Nephron progenitor cell (in vitro differentiated cells): Measurements from ENCODE around the gene PGGHG.

Experiments
- DNase-seq: peaks from one replicate; pipeline ENCODE4 v3.0.0; 2021
- H3K27ac Mint-ChIP-seq: 2 replicates; pipeline ENCODE4 v1.8.0; 2021; ENCODE audit warnings: mild to moderate bottlenecking, moderate library complexity, mixed read lengths
- H3K27me3 Mint-ChIP-seq: 2 replicates; pipeline ENCODE4 v1.8.0; 2021; ENCODE audit warnings: mild to moderate bottlenecking, low read depth, mixed read lengths; ENCODE audit not compliant: poor library complexity
- H3K36me3 Mint-ChIP-seq: 2 replicates; pipeline ENCODE4 v1.8.0; 2021; ENCODE audit warnings: low read depth, mixed read lengths
- H3K4me1 Mint-ChIP-seq: 2 replicates; pipeline ENCODE4 v1.8.0; 2021; ENCODE audit warnings: mixed read lengths
- H3K4me3 Mint-ChIP-seq: 2 replicates; pipeline ENCODE4 v1.8.0; 2021; ENCODE audit warnings: mild to moderate bottlenecking, moderate library complexity, mixed read lengths
- H3K9me3 Mint-ChIP-seq: 2 replicates; pipeline ENCODE4 v1.8.0; 2021; ENCODE audit warnings: mild to moderate bottlenecking, moderate library complexity, mixed read lengths
- CTCF ChIP-seq: fragments of 200-600 bp; sonication (generic); IDR thresholded peaks from 2 replicates; pipeline ENCODE4 v1.5.0; 2021; ENCODE audit warnings: antibody characterized with exemption

Gene PGGHG

GRCh38 chr11:334264-334994, 45.5 kb downstream of the PGGHG start:
- TF ChIP-seq CTCF: no peak
- Mint-ChIP-seq H3K4me3 (peak overlapping the region; percentile 70), H3K27ac (peak overlapping the region; percentile 86), H3K4me1 (peaks cover 56% of the 10 kb centered on the region), H3K36me3 (peaks cover 4% of the 10 kb centered on the region), H3K27me3 (no peaks in the 10 kb centered on the region), H3K9me3 (peaks cover 38% of the 10 kb centered on the region)
- no peak for DNase-seq

- peak overlapping the region; percentile 97 for H3K27ac Mint-ChIP-seq
- peak overlapping the region; percentile 66 for H3K4me3 Mint-ChIP-seq
- no peak for DNase-seq
- H3K9me3 Mint-ChIP-seq: peaks cover 36% of the 10 kb centered on the region
- TF ChIP-seq CTCF: no peak
- peaks cover 4% of the 10 kb centered on the region for H3K36me3 Mint-ChIP-seq
- no peaks in the 10 kb centered on the region for H3K27me3 Mint-ChIP-seq
- H3K4me1 Mint-ChIP-seq: peaks cover 54% of the 10 kb centered on the region
Observed at GRCh38 chr11:335779-336658, 47.1 kb downstream of the PGGHG start.

GRCh38 chr11:336659-337198, 47.8 kb downstream of the PGGHG start:
- TF ChIP-seq CTCF: no peak
- Mint-ChIP-seq H3K27ac (peak overlapping the region; percentile 97), H3K27me3 (peaks cover 3% of the 10 kb centered on the region), H3K4me3 (peak overlapping the region; percentile 66), H3K4me1 (peaks cover 56% of the 10 kb centered on the region), H3K9me3 (peaks cover 32% of the 10 kb centered on the region), H3K36me3 (no peaks in the 10 kb centered on the region)
- no peak for DNase-seq

- no peak overlapping the region for H3K27ac Mint-ChIP-seq
- H3K27me3 Mint-ChIP-seq: peaks cover 3% of the 10 kb centered on the region
- peaks cover 66% of the 10 kb centered on the region for H3K4me1 Mint-ChIP-seq
- H3K9me3 Mint-ChIP-seq: peaks cover 23% of the 10 kb centered on the region
- TF ChIP-seq CTCF: no peak
- DNase-seq: no peak
- H3K36me3 Mint-ChIP-seq: no peaks in the 10 kb centered on the region
- H3K4me3 Mint-ChIP-seq: no peak overlapping the region
Observed at GRCh38 chr11:337711-338110, 48.8 kb downstream of the PGGHG start.

GRCh38 chr11:339963-340362, 51.0 kb downstream of the PGGHG start:
- Mint-ChIP-seq H3K4me3 (no peak overlapping the region), H3K4me1 (peaks cover 46% of the 10 kb centered on the region), H3K9me3 (peaks cover 16% of the 10 kb centered on the region), H3K27me3 (peaks cover 3% of the 10 kb centered on the region), H3K27ac (no peak overlapping the region), H3K36me3 (no peaks in the 10 kb centered on the region)
- TF ChIP-seq CTCF: no peak
- DNase-seq: no peak
